GM18951 (cell line): ENCODE results near the gene PPME1.

ENCODE experiments used
- POLR2A ChIP-seq: IDR thresholded peaks from 4 replicates; pipeline ENCODE4 v1.6.1; 2011; ENCODE audit warnings: mild to moderate bottlenecking; ENCODE audit not compliant: insufficient read length, insufficient read depth; ENCODE audit errors: extremely low read depth
- in situ Hi-C: fragments of 300-500 bp; cut with MboI; formaldehyde crosslinking; loops from one replicate; pipeline ENCODE4 v1.12.0; 2022; ENCODE audit warnings: low sequenced_read_pairs, mixed read lengths, inconsistent platforms; ENCODE audit not compliant: unreplicated experiment

The PPME1 gene

GRCh38 chr11:74283580-74284180 lies 112.6 kb downstream of the PPME1 start:
- in situ Hi-C loops = no loop called here
- no peak for TF ChIP-seq POLR2A

- in situ Hi-C loops = no loop called here
- TF ChIP-seq POLR2A = no peak
Observed at GRCh38 chr11:74284466-74284865, 113.4 kb downstream of the PPME1 start.

- no peak for TF ChIP-seq POLR2A
- in situ Hi-C loops = no loop called here
Observed at GRCh38 chr11:74288161-74288560, 117.1 kb downstream of the PPME1 start.

- in situ Hi-C loops = no loop called here
- no peak for TF ChIP-seq POLR2A
Observed at GRCh38 chr11:74288911-74289310, 117.8 kb downstream of the PPME1 start.

GRCh38 chr11:74297484-74297883 lies 126.4 kb downstream of the PPME1 start:
- in situ Hi-C loops = no loop called here
- no peak for TF ChIP-seq POLR2A

- in situ Hi-C loops = no loop called here
- no peak for TF ChIP-seq POLR2A
Observed at GRCh38 chr11:74299015-74299414, 127.9 kb downstream of the PPME1 start.
